Measurements from ENCODE around the gene EPHB1.

EPHB1 gene

DNA sequence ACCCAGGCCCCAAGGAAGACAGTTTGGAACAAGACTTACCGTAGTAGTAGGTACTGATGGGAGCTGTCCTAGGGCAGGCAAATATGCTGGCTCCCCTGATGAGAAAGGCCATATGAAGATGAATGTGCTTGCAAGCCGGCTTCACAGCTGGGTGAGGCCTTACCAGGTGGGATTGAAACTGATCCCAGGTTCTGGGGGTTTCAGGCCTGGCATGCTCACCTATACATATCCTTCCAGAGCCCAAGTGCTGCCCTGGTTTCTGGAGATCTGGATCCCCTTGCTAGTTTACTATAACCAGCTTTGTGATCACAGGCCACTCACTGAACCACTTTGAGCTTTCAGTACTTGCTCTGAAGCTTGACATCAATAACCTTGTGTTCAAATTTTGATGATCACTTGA lies 274.3 kb downstream of the EPHB1 start:
- Histone ChIP-seq H3K27ac (no peak overlapping the region), H3K4me3 (no peak overlapping the region), H3K9ac (ENCODE audit: insufficient read length) (no peak overlapping the region), H3K36me3 (ENCODE audit: insufficient read depth, low read length) (no peaks in the 10 kb centered on the region), H3K9me3 (ENCODE audit: low read depth, low read length) (no peaks in the 10 kb centered on the region)
- TF ChIP-seq EZH2 (IDR thresholded peaks at IDR 0.05) (no peak), POLR2AphosphoS5 (IDR thresholded peaks at IDR 0.05; ENCODE audit: borderline replicate concordance, low read depth, low read length) (no peak), FOXP2 (optimal IDR thresholded peaks at IDR 0.05; ENCODE audit: control extremely low read depth, extremely low read length, insufficient read depth) (no peak)
- no peak for DNase-seq (ENCODE audit: low read depth, low spot score)

DNA sequence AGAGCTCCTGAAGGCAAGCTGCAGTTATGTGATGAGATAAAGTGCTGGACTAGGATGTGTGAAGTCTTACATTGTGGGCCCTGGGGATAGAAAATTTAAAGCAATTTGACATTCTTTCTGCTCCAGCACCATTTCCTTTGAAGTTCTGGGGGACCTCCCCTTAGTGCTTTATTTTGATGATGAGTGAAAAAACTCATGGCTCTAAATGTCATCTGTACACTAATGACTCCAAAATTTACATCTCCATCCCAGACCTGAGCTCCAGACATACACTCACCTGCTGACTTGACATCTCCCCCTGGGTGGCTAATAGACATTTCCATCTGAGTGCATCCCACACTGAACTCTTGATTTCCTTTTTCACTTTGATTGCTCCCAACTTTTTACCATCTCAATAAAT lies 276.4 kb downstream of the EPHB1 start:
- Histone ChIP-seq H3K27ac (no peak overlapping the region), H3K9me3 (ENCODE audit: low read depth, low read length) (no peaks in the 10 kb centered on the region), H3K9ac (ENCODE audit: insufficient read length) (no peak overlapping the region), H3K4me3 (no peak overlapping the region), H3K36me3 (ENCODE audit: insufficient read depth, low read length) (no peaks in the 10 kb centered on the region)
- DNase-seq (ENCODE audit: low read depth, low spot score): no peak
- TF ChIP-seq POLR2AphosphoS5 (IDR thresholded peaks at IDR 0.05; ENCODE audit: borderline replicate concordance, low read depth, low read length) (no peak), EZH2 (IDR thresholded peaks at IDR 0.05) (no peak), FOXP2 (optimal IDR thresholded peaks at IDR 0.05; ENCODE audit: control extremely low read depth, extremely low read length, insufficient read depth) (no peak)

DNA sequence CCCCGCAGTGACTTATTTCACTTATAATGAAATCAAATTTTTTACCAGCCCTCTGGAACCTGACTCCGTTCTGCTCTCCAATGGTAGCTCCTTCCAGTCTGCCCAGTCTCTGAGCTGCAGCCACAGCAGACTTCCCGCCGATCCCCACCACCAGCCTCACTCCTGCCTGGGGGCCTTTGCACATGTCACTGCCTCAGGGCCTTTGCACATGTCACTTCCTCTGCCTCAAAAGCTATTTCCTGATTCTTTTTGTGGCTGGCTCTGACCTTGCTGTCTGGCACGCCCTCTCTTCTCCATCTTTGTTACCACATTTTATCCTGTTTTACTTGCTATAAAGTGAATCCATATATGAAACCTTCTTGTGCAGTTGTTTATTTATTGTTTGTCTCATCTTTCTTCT lies 277.4 kb downstream of the EPHB1 start:
- TF ChIP-seq POLR2AphosphoS5 (IDR thresholded peaks at IDR 0.05; ENCODE audit: borderline replicate concordance, low read depth, low read length): no peak
- no peak for TF ChIP-seq FOXP2 (optimal IDR thresholded peaks at IDR 0.05; ENCODE audit: control extremely low read depth, extremely low read length, insufficient read depth)
- no peak for TF ChIP-seq EZH2 (IDR thresholded peaks at IDR 0.05)
- H3K9ac ChIP-seq (ENCODE audit: insufficient read length): no peak overlapping the region
- no peak overlapping the region for H3K4me3 ChIP-seq
- H3K36me3 ChIP-seq (ENCODE audit: insufficient read depth, low read length): no peaks in the 10 kb centered on the region
- no peaks in the 10 kb centered on the region for H3K9me3 ChIP-seq (ENCODE audit: low read depth, low read length)
- no peak for DNase-seq (ENCODE audit: low read depth, low spot score)
- H3K27ac ChIP-seq: no peak overlapping the region

DNA sequence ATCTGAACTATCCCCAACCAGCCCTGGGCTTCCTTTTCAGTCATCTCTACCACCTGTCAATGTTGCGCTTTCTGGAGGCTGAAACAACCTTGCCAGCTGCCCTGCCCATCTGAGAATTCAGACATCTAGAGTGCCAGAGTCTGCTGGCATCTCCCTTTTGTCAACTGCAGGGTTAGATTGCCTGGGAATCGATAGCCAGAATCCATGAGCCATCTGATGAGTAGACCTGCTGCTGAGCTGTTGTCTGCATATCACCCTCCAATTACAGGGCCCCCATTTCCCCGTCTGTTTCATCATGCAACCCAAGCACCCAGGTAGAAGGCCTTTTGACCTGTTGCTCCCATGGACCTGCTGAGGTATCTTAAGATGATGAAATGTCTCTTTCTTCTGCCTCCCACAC lies 280.1 kb downstream of the EPHB1 start:
- no peak for DNase-seq (ENCODE audit: low read depth, low spot score)
- Histone ChIP-seq H3K36me3 (ENCODE audit: insufficient read depth, low read length) (no peaks in the 10 kb centered on the region), H3K27ac (no peak overlapping the region), H3K4me3 (no peak overlapping the region), H3K9ac (ENCODE audit: insufficient read length) (no peak overlapping the region), H3K9me3 (ENCODE audit: low read depth, low read length) (no peaks in the 10 kb centered on the region)
- TF ChIP-seq POLR2AphosphoS5 (IDR thresholded peaks at IDR 0.05; ENCODE audit: borderline replicate concordance, low read depth, low read length) (no peak), FOXP2 (optimal IDR thresholded peaks at IDR 0.05; ENCODE audit: control extremely low read depth, extremely low read length, insufficient read depth) (no peak), EZH2 (IDR thresholded peaks at IDR 0.05) (no peak)

DNA sequence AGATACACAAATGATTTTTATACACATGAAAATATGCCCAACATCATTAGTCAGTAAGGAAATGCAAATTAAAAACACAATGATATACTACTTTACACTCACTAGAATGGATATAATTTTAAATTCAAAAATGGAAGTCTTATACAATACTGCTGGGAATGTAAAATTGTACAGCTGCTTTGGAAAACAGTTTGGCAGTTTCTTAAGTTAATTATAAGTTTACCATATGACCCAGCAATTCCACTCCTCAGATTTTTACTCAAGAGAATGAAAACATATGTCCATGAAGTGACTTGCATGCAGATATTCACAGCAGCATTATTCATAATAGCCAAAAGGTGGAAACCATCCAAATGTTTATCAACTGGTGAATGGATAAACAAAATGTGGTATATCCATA lies 281.3 kb downstream of the EPHB1 start:
- no peaks in the 10 kb centered on the region for H3K9me3 ChIP-seq (ENCODE audit: low read depth, low read length)
- H3K27ac ChIP-seq: no peak overlapping the region
- DNase-seq (ENCODE audit: low read depth, low spot score): no peak
- TF ChIP-seq POLR2AphosphoS5 (IDR thresholded peaks at IDR 0.05; ENCODE audit: borderline replicate concordance, low read depth, low read length) (no peak), EZH2 (IDR thresholded peaks at IDR 0.05) (no peak), FOXP2 (optimal IDR thresholded peaks at IDR 0.05; ENCODE audit: control extremely low read depth, extremely low read length, insufficient read depth) (no peak)
- no peak overlapping the region for H3K4me3 ChIP-seq
- H3K9ac ChIP-seq (ENCODE audit: insufficient read length): no peak overlapping the region
- no peaks in the 10 kb centered on the region for H3K36me3 ChIP-seq (ENCODE audit: insufficient read depth, low read length)

DNA sequence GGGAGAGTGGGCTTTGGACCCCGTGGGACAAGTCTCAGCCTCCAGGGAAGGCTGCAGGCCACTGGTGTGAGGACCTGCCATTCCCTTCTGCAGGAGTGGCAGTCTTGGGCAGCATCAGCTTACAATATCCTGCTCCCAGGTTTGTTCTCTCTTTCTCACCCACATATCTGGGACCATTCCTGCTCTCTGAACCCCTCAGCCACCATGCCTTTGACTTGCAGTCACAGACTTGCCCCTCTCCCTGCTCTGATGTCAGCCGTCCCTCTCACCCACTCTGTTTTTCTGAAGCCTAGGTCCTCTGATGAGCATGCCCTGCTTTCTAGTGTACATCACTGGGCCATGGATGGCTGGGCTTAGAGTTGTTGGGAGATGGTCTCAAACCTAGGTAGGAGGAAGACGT lies 282.1 kb downstream of the EPHB1 start:
- TF ChIP-seq FOXP2 (optimal IDR thresholded peaks at IDR 0.05; ENCODE audit: control extremely low read depth, extremely low read length, insufficient read depth) (no peak), POLR2AphosphoS5 (IDR thresholded peaks at IDR 0.05; ENCODE audit: borderline replicate concordance, low read depth, low read length) (no peak), EZH2 (IDR thresholded peaks at IDR 0.05) (no peak)
- Histone ChIP-seq H3K9ac (ENCODE audit: insufficient read length) (no peak overlapping the region), H3K36me3 (ENCODE audit: insufficient read depth, low read length) (no peaks in the 10 kb centered on the region), H3K9me3 (ENCODE audit: low read depth, low read length) (no peaks in the 10 kb centered on the region), H3K27ac (no peak overlapping the region), H3K4me3 (no peak overlapping the region)
- no peak for DNase-seq (ENCODE audit: low read depth, low spot score)

DNA sequence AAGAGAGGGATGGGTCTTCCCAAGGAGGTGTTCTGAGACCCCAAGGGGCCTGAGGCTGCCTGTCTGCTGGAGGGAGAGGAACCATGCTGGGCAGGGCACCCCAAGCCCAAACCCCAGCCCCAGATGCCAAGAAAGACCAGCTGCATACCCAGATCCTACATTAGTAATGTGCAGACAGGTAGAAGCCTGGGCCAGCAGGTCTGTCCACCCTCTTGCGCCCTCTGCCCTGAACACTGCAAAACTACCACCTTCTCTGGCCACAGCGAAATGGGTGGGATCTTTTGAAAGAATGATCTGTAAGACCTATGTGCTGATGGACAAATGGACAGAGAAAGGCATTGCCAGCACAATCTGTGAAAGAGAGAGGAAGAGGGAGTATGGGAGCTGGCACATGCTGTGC lies 283.2 kb downstream of the EPHB1 start:
- H3K9me3 ChIP-seq (ENCODE audit: low read depth, low read length): no peaks in the 10 kb centered on the region
- DNase-seq (ENCODE audit: low read depth, low spot score): no peak
- H3K9ac ChIP-seq (ENCODE audit: insufficient read length): no peak overlapping the region
- H3K27ac ChIP-seq: no peak overlapping the region
- no peak for TF ChIP-seq POLR2AphosphoS5 (IDR thresholded peaks at IDR 0.05; ENCODE audit: borderline replicate concordance, low read depth, low read length)
- no peak for TF ChIP-seq EZH2 (IDR thresholded peaks at IDR 0.05)
- no peak for TF ChIP-seq FOXP2 (optimal IDR thresholded peaks at IDR 0.05; ENCODE audit: control extremely low read depth, extremely low read length, insufficient read depth)
- H3K4me3 ChIP-seq: no peak overlapping the region
- H3K36me3 ChIP-seq (ENCODE audit: insufficient read depth, low read length): no peaks in the 10 kb centered on the region

DNA sequence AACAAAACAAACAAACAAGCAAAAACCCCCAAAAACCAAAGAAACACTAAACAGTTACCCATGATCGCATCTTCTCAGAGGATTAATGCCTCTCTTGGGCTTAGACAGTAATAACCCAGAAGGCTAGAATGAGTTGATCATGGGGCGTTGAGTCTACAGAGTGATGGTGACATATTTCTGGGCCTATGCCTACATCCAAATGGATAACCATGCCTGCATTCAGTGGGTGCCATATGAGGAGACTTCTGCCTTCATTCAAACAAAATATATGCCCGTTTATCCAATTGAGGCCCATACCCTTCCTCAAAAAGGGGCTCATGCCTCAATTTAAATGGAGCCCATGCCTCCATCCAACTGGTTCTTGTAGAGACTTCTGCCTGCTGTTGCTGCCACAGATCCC lies 284.0 kb downstream of the EPHB1 start:
- Histone ChIP-seq H3K9me3 (ENCODE audit: low read depth, low read length) (no peaks in the 10 kb centered on the region), H3K36me3 (ENCODE audit: insufficient read depth, low read length) (no peaks in the 10 kb centered on the region), H3K9ac (ENCODE audit: insufficient read length) (no peak overlapping the region), H3K27ac (no peak overlapping the region), H3K4me3 (no peak overlapping the region)
- TF ChIP-seq FOXP2 (optimal IDR thresholded peaks at IDR 0.05; ENCODE audit: control extremely low read depth, extremely low read length, insufficient read depth) (no peak), POLR2AphosphoS5 (IDR thresholded peaks at IDR 0.05; ENCODE audit: borderline replicate concordance, low read depth, low read length) (no peak), EZH2 (IDR thresholded peaks at IDR 0.05) (no peak)
- no peak for DNase-seq (ENCODE audit: low read depth, low spot score)

DNA sequence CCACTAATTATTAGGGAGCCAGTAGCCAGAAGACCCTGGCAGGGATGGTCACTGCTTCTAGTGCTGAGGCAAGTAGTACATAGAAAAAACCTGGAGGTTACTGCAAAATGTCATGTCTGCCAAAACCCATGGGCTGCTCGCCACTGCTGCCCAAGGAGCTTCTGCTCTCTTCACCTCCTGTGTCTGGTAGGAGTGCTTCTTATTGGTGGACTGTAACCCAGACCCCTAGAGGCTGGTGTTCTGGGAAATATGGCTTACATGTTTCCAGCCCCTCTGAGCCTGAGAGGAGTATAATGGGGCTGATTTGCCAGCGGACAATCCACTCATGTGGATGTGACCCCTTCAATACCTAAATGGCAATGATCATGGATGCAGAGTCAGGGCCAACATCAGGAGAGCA lies 286.4 kb downstream of the EPHB1 start:
- Histone ChIP-seq H3K9ac (ENCODE audit: insufficient read length) (no peak overlapping the region), H3K4me3 (no peak overlapping the region), H3K27ac (no peak overlapping the region), H3K36me3 (ENCODE audit: insufficient read depth, low read length) (no peaks in the 10 kb centered on the region), H3K9me3 (ENCODE audit: low read depth, low read length) (no peaks in the 10 kb centered on the region)
- TF ChIP-seq POLR2AphosphoS5 (IDR thresholded peaks at IDR 0.05; ENCODE audit: borderline replicate concordance, low read depth, low read length) (no peak), EZH2 (IDR thresholded peaks at IDR 0.05) (no peak), FOXP2 (optimal IDR thresholded peaks at IDR 0.05; ENCODE audit: control extremely low read depth, extremely low read length, insufficient read depth) (no peak)
- DNase-seq (ENCODE audit: low read depth, low spot score): no peak
